ENCODE data around the gene ERCC2. TPM values are rescaled to one million over a fixed set of nuclear protein-coding genes. Genes with fewer than 3 reads are reported as not detected.

ERCC2 gene
- total RNA-seq, 2 donors from 2014 or later, result 87.9 to 105 TPM

DNA sequence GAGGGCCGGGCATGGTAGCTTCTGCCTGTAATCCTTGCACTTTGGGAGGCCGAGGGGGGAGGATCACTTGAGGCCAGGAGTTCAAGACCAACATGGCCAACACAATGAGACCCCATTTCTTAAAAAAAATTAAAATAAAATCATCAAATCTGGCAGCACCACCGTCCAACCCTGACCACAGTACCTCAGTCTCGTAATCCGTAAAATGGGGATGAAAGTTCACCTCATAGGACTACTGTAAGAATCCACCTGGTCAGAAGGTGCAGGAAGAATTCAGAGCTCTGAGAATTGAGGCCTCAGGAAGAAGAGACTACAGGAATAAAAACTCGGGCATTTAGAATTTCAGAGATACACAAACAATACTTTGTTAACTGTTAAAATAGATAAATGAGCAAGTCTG lies 31.4 kb upstream of the ERCC2 start:
- Histone ChIP-seq H3K4me1 (ENCODE audit: control insufficient read depth, insufficient read depth, low read length) (peaks cover 3% of the 10 kb centered on the region), H3K27me3 (ENCODE audit: control insufficient read depth, insufficient read depth, low read length, poor library complexity, severe bottlenecking) (no peaks in the 10 kb centered on the region), H3K9me3 (ENCODE audit: control insufficient read depth, low read length) (no peaks in the 10 kb centered on the region), H3K9ac (ENCODE audit: extremely low read depth, low read length, poor library complexity, severe bottlenecking) (no peak overlapping the region), H3K4me3 (ENCODE audit: low read length) (no peak overlapping the region), H3K36me3 (ENCODE audit: control insufficient read depth, insufficient read depth, low read length) (peaks cover 11% of the 10 kb centered on the region), H3K27ac (ENCODE audit: low read depth, low read length) (no peak overlapping the region)
- H3K4me1 Mint-ChIP-seq, result peaks cover 22% of the 10 kb centered on the region
- WGBS, 2 experiments (ENCODE audit: insufficient coverage in 1 of 2, insufficient read length in 1 of 2), result 88 to 100% methylated on average over 5 to 6 of the region's 6 CpGs
- peak overlapping the region; percentile 86 for H3K4me3 Mint-ChIP-seq
- no peaks in the 10 kb centered on the region for H3K9me3 Mint-ChIP-seq
- peaks cover 3% of the 10 kb centered on the region for H3K36me3 Mint-ChIP-seq (ENCODE audit: low read depth)
- TF ChIP-seq, protein P1, sequence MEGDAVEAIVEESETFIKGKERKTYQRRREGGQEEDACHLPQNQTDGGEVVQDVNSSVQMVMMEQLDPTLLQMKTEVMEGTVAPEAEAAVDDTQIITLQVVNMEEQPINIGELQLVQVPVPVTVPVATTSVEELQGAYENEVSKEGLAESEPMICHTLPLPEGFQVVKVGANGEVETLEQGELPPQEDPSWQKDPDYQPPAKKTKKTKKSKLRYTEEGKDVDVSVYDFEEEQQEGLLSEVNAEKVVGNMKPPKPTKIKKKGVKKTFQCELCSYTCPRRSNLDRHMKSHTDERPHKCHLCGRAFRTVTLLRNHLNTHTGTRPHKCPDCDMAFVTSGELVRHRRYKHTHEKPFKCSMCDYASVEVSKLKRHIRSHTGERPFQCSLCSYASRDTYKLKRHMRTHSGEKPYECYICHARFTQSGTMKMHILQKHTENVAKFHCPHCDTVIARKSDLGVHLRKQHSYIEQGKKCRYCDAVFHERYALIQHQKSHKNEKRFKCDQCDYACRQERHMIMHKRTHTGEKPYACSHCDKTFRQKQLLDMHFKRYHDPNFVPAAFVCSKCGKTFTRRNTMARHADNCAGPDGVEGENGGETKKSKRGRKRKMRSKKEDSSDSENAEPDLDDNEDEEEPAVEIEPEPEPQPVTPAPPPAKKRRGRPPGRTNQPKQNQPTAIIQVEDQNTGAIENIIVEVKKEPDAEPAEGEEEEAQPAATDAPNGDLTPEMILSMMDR (conservative IDR thresholded peaks at IDR 0.05), result no peak
- peaks cover 26% of the 10 kb centered on the region for H3K27me3 Mint-ChIP-seq (ENCODE audit: insufficient read depth)
- no peak overlapping the region for H3K27ac Mint-ChIP-seq
- no peak for DNase-seq

GRCh38 chr19:45400192-45400591 lies 29.8 kb upstream of the ERCC2 start:
- DNase-seq, result peak; percentile 44
- H3K9ac ChIP-seq (ENCODE audit: extremely low read depth, low read length, poor library complexity, severe bottlenecking), result no peak overlapping the region
- TF ChIP-seq, protein P1 (conservative IDR thresholded peaks at IDR 0.05), result no peak
- Mint-ChIP-seq H3K9me3 (no peaks in the 10 kb centered on the region), H3K27ac (no peak overlapping the region), H3K4me1 (peaks cover 24% of the 10 kb centered on the region), H3K36me3 (ENCODE audit: low read depth) (peaks cover 3% of the 10 kb centered on the region), H3K27me3 (ENCODE audit: insufficient read depth) (peaks cover 39% of the 10 kb centered on the region), H3K4me3 (no peak overlapping the region)
- H3K36me3 ChIP-seq (ENCODE audit: control insufficient read depth, insufficient read depth, low read length), result peaks cover 11% of the 10 kb centered on the region
- H3K9me3 ChIP-seq (ENCODE audit: control insufficient read depth, low read length), result no peaks in the 10 kb centered on the region
- 88 to 100% methylated on average over 4 to 6 of the region's 6 CpGs for WGBS, 2 experiments (ENCODE audit: insufficient coverage in 1 of 2, insufficient read length in 1 of 2)
- H3K4me3 ChIP-seq (ENCODE audit: low read length), result no peak overlapping the region
- H3K27ac ChIP-seq (ENCODE audit: low read depth, low read length), result no peak overlapping the region
- peaks cover 3% of the 10 kb centered on the region for H3K4me1 ChIP-seq (ENCODE audit: control insufficient read depth, insufficient read depth, low read length)
- H3K27me3 ChIP-seq (ENCODE audit: control insufficient read depth, insufficient read depth, low read length, poor library complexity, severe bottlenecking), result no peaks in the 10 kb centered on the region

DNA sequence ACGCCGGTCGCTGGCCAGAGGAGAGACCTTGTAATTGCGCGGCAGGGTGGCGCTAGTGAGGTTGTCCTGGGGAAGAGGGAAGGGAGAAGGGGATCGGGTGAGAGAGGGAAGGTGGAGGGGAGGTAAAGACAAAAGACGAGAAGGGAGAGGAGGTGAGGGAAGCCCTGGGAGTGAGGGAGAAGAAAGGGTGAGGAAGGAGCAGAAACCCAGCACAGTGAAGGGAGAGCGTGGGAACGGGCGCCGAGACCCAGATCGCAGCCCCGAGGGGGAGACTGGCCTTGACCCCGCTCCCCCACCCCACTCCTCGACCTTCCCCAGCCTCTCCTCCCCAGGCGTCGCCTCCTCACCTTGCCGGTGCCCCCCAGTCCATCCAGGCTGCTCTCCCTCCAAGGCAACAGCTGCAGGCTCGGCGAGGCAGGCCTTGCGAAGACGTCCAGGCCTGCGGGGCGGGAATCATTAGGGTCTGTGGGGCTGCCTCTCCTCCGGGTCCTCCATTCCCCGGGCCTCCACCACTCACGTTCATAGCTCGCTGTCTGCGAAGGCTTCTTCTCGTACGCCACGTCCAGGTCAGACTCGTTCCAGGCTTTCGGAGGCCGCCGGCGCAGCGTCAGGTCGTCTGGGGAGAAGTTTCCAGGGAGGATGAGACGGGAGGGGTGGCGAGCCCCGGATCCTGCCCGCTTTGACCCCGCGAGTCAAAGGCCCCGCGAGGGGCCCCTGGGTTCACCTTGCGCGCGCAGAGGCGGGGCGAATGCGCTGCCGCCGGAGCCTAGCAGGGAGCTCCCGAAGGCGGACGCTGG lies 25.6 kb upstream of the ERCC2 start:
- H3K9me3 ChIP-seq (ENCODE audit: control insufficient read depth, low read length), result no peaks in the 10 kb centered on the region
- H3K36me3 Mint-ChIP-seq (ENCODE audit: low read depth), result peaks cover 5% of the 10 kb centered on the region
- H3K9me3 Mint-ChIP-seq, result no peaks in the 10 kb centered on the region
- H3K27me3 Mint-ChIP-seq (ENCODE audit: insufficient read depth), result peaks cover 36% of the 10 kb centered on the region
- TF ChIP-seq, protein P1 (conservative IDR thresholded peaks at IDR 0.05), result peak; percentile 66
- no peak overlapping the region for H3K27ac Mint-ChIP-seq
- H3K4me1 Mint-ChIP-seq, result peaks cover 7% of the 10 kb centered on the region
- H3K4me3 Mint-ChIP-seq, result no peak overlapping the region
- no peak overlapping the region for H3K27ac ChIP-seq (ENCODE audit: low read depth, low read length)
- H3K4me3 ChIP-seq (ENCODE audit: low read length), result no peak overlapping the region
- WGBS, 2 experiments (ENCODE audit: insufficient coverage in 1 of 2, insufficient read length in 1 of 2), result 86 to 87% methylated on average over 47 to 59 of the region's 59 CpGs
- no peak overlapping the region for H3K9ac ChIP-seq (ENCODE audit: extremely low read depth, low read length, poor library complexity, severe bottlenecking)
- peak; percentile 92 for DNase-seq
- peaks cover 21% of the 10 kb centered on the region for H3K36me3 ChIP-seq (ENCODE audit: control insufficient read depth, insufficient read depth, low read length)
- H3K4me1 ChIP-seq (ENCODE audit: control insufficient read depth, insufficient read depth, low read length), result peaks cover 3% of the 10 kb centered on the region
- H3K27me3 ChIP-seq (ENCODE audit: control insufficient read depth, insufficient read depth, low read length, poor library complexity, severe bottlenecking), result no peaks in the 10 kb centered on the region
